Brain microvascular endothelial cell (primary cell): ENCODE results near the gene CYFIP1.

ENCODE experiments used
- DNase-seq: peaks from one replicate; pipeline ENCODE4 v3.0.0-alpha.2; 2020
- H3K27ac ChIP-seq: fragments of 250-450 bp; sonication (Bioruptor Pico); 2 replicates; pipeline ENCODE4 v1.5.1; 2020; ENCODE audit warnings: mild to moderate bottlenecking, moderate library complexity
- H3K27me3 ChIP-seq: fragments of 250-450 bp; sonication (Bioruptor Pico); replicated peaks from 2 replicates; pipeline ENCODE4 v1.5.1; 2020; ENCODE audit warnings: mild to moderate bottlenecking
- H3K36me3 ChIP-seq: fragments of 250-450 bp; sonication (Bioruptor Pico); replicated peaks from 2 replicates; pipeline ENCODE4 v1.5.1; 2020; ENCODE audit warnings: mild to moderate bottlenecking
- H3K4me3 ChIP-seq: 2 replicates; pipeline ENCODE4 v1.5.1; 2011; ENCODE audit warnings: low read depth, mild to moderate bottlenecking, control low read depth, low read length, moderate library complexity
- in situ Hi-C: cut with HindIII; loops from 2 replicates; pipeline ENCODE4 v1.10.0; 2017; ENCODE audit warnings: low sequenced_read_pairs, low pct_ligation_motif_present
- TF ChIP-seq, protein P1 (sequence below): IDR thresholded peaks from 2 replicates; pipeline ENCODE4 v1.5.1; 2011; ENCODE audit warnings: low read depth, mild to moderate bottlenecking, moderate library complexity, low read length, control low read depth, inconsistent platforms; ENCODE audit errors: missing control alignments

Gene CYFIP1

DNA sequence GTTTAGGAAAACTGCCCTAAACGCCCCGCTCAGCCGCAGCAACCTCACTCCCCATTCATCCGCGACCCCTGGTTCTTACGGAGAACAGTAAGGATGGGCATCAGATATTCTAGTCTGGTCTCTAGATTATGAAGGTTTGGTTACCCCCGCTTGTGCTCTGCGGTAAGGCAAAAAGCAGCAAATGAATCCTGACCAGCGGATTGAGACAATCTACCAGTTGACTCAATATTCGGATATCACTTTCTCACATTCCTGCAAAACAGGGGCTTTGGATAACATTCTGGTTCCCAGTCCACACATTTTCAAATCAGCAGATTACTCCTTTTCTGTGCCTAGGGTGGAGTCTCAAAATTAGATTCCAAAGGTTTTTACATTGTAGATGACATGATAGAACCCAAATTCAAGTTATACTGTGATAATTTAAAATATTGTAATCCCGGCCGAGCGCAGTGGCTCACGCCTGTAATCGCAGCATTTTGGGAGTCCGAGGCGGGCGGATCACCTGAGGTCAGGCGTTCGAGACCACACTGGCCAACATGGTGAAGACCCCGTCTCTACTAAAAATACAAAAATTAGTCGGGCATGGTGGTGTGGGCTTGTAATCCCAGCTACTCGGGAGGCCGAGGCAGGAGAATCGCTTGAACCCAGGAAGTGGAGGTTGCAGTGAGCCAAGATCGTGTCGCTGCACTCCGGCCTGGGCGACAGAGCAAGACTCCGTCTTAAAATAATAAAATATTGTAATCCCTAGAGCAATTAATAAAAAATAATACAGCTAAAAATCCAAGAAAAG, 1.1 kb upstream of the CYFIP1 start:
- DNase-seq, result no peak
- Histone ChIP-seq H3K36me3 (no peaks in the 10 kb centered on the region), H3K27me3 (no peaks in the 10 kb centered on the region), H3K27ac (no peak overlapping the region), H3K4me3 (peak overlapping the region; percentile 87)
- TF ChIP-seq, protein P1, sequence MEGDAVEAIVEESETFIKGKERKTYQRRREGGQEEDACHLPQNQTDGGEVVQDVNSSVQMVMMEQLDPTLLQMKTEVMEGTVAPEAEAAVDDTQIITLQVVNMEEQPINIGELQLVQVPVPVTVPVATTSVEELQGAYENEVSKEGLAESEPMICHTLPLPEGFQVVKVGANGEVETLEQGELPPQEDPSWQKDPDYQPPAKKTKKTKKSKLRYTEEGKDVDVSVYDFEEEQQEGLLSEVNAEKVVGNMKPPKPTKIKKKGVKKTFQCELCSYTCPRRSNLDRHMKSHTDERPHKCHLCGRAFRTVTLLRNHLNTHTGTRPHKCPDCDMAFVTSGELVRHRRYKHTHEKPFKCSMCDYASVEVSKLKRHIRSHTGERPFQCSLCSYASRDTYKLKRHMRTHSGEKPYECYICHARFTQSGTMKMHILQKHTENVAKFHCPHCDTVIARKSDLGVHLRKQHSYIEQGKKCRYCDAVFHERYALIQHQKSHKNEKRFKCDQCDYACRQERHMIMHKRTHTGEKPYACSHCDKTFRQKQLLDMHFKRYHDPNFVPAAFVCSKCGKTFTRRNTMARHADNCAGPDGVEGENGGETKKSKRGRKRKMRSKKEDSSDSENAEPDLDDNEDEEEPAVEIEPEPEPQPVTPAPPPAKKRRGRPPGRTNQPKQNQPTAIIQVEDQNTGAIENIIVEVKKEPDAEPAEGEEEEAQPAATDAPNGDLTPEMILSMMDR, result no peak
- in situ Hi-C loops, result no loop called here

DNA sequence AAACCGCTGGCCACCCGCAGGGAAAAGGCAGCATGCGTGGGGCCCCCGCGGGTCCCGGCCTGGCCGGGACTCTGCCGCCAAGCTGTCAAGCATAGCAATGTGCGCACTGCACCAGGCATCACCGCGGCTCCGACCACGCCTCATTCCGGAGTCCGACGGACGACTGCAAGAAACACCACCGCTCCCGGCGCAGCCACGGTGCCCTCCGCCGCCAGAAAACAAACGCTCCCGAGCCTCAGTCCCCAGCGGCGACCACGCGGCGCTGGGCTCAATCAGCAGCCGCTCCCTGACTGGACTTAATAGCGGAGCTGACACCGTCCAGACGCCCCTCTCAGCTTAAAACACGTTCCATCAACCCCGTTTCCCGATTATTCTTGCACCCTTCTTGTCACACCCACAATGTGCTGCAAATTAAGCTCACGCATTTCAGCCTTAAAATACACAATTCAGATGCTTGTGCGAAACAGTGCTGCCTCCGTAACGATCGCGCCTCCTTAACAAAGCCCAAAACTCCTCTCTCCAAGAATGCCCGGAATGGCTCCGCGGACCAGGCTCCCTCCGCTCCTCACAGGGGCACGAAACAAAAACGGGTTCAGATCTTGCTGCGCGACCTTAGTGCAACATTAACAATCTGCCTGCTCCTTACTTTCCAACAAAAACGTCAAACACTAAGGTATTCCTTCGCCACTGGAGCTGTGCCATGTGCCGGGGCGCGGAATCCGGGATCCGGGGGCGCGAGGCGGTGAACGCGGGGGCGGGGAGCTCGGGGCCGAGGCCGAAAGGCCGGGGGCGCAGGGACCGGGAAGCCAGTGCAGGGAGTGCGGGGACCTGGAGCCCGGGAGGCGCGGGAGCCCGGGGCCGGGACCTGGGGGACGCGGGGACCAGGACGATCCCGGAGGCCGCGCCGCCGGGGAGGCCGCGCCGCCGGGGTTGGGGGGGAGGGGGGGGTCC, 655 bp downstream of the CYFIP1 start:
- Histone ChIP-seq H3K36me3 (no peaks in the 10 kb centered on the region), H3K27me3 (no peaks in the 10 kb centered on the region), H3K27ac (peak overlapping the region; percentile 72), H3K4me3 (peak overlapping the region; percentile 87)
- TF ChIP-seq, protein P1, result no peak
- in situ Hi-C loops, result no loop called here
- DNase-seq, result peak; percentile 40

DNA sequence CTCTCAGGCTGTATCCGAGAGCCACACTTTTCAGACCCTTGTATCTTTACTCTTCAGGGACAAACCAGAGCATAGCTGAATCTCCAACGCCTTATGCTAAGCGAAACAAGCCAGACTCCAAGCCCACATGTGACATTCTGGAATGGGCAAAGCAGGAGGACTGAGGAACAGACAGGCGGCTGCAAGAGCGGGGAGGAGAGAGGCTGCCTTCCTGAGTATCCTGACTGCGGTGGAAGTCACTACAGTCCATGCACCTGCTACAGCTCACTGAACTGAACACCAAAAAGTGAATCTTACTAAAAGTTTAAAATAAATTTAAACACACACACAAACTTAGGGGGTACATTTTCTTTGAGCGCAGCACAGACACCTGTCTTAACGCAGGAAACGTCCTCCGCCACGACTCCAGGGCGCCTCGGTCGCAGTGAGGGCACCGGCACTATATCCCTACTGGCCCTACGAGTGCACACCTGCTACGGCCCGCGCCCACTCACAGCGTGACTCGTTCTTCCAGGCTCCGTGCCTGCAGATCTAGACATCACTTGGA, 1.4 kb downstream of the CYFIP1 start:
- no peaks in the 10 kb centered on the region for H3K27me3 ChIP-seq
- no peak overlapping the region for H3K27ac ChIP-seq
- H3K4me3 ChIP-seq, result peak overlapping the region; percentile 87
- DNase-seq, result no peak
- TF ChIP-seq, protein P1, result no peak
- no peaks in the 10 kb centered on the region for H3K36me3 ChIP-seq
- in situ Hi-C loops, result no loop called here

DNA sequence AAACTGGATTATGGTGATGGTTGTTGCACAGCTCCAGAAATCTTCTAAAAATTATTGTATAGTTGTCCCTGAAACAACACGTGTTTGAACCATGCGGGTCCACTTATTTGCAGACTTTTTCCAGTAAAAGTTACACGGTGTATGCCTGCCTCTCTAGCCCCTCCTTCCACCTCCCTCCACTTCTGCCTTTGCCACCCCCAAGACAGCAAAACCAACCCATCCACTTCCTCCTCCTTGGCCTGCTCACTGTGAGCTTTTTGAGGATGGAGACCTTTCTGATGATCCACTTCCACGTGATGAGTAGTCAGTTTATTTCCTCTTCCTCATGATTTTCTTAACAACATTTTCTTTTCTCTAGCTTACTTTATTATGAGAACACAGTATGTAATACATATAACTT, 5.4 kb downstream of the CYFIP1 start:
- TF ChIP-seq, protein P1, result no peak
- Histone ChIP-seq H3K4me3 (no peak overlapping the region), H3K36me3 (no peaks in the 10 kb centered on the region), H3K27ac (no peak overlapping the region), H3K27me3 (no peaks in the 10 kb centered on the region)
- DNase-seq, result no peak
- in situ Hi-C loops, result no loop called here

DNA sequence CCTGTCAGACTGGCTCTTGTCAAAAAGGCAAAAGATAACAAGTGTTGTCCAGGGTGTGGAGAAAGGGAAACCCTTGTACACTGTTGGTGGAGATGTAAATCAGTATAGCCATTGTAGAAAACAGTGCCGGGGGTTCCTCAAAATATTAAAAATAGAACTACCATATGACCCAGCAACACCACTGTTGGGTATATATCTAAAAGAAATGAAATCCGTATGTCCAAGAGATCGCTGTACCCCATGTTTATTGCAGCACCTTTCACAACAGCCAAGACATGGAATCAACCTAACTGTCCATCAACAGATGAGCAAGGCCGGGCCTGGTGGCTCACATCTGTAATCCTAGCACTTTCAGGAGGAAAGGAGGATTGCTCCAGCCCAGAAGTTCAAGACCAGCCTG, 6.2 kb downstream of the CYFIP1 start:
- Histone ChIP-seq H3K4me3 (no peak overlapping the region), H3K27ac (no peak overlapping the region), H3K36me3 (no peaks in the 10 kb centered on the region), H3K27me3 (no peaks in the 10 kb centered on the region)
- no peak for DNase-seq
- TF ChIP-seq, protein P1, result no peak
- in situ Hi-C loops, result no loop called here
